Left lung (tissue), 10 donors: ENCODE data around the gene WFDC13. TPM values are rescaled to one million over a fixed set of nuclear protein-coding genes. Genes with fewer than 3 reads are reported as not detected.

Experiments used
- ATAC-seq: fragments of 200-7000 bp; cut with Tn5 transposase; one replicate; pipeline ENCODE4 v1.9.1; 2020; ENCODE audit warnings: moderate library complexity
- DNase-seq, 4 donors: peaks; one replicate each; pipeline ENCODE4 v3.0.0-alpha.2; 2013 to 2020
- H3K27ac ChIP-seq, 2 donors: fragments of 200-600 bp; sonication (generic) in 1 of 2; one replicate each; pipeline versions ENCODE4 v1.5.0 to v1.8.0; 2020 to 2021
- H3K27me3 ChIP-seq, 2 donors: fragments of 200-600 bp; sonication (generic) in 1 of 2; one replicate each; pipeline versions ENCODE4 v1.5.0 to v1.8.0; 2020 to 2021
- H3K36me3 ChIP-seq, 2 donors: fragments of 200-600 bp; sonication (generic) in 1 of 2; one replicate each; pipeline versions ENCODE4 v1.5.0 to v1.8.0; 2020 to 2021
- H3K4me1 ChIP-seq, 2 donors: fragments of 200-600 bp; one replicate each; pipeline ENCODE4 v1.8.0; 2021
- H3K4me3 ChIP-seq, 2 donors: fragments of 200-600 bp; sonication (generic) in 1 of 2; one replicate each; pipeline versions ENCODE4 v1.5.0 to v1.8.0; 2020 to 2021; ENCODE audit warnings: mild to moderate bottlenecking in 1 of 2
- H3K9me3 ChIP-seq, 2 donors: fragments of 200-600 bp; sonication (generic) in 1 of 2; one replicate each; pipeline versions ENCODE4 v1.5.0 to v1.8.0; 2020 to 2021
- intact Hi-C, 2 donors: fragments of 100-400 bp; cut with DNase I; formaldehyde crosslinking; loops; one replicate each; pipeline versions ENCODE4 v1.11.2 to v1.14.2; 2022
- microRNA-seq, 2 donors: library from miRNA; unstranded; fragments of <30 nt; microRNA quantifications; one replicate each; pipeline ENCODE4, GENCODE V29; 2019
- polyA plus RNA-seq, 6 donors: library from polyadenylated mRNA; unstranded; fragments of 120-200 nt; gene quantifications; one replicate each; pipeline ENCODE4 v1.2.1, GENCODE V29; 2013; ENCODE audit not compliant: insufficient read length in 6 of 6
- total RNA-seq, 2 donors: library from RNA; stranded (reverse); fragmentation: NEBNext Ultra II Directional; extraction: Animal tissue kit (Norgen Biotek cat#: 25700); gene quantifications; one replicate each; pipeline ENCODE4 v1.2.1, GENCODE V29; 2021
- TF ChIP-seq, protein P1 (sequence below), 2 donors: fragments of 200-600 bp; sonication (generic) in 1 of 2; IDR thresholded peaks; one replicate each; pipeline versions ENCODE4 v1.5.0 to v1.8.0; 2021; ENCODE audit warnings: antibody characterized with exemption in 2 of 2
- donor health status: DM: no; HTN: yes; CAD: no.
- donor health status: DM: no; HTN: no; CAD: no.

Gene WFDC13
- total and polyA plus RNA-seq, 8 donors = not detected

DNA sequence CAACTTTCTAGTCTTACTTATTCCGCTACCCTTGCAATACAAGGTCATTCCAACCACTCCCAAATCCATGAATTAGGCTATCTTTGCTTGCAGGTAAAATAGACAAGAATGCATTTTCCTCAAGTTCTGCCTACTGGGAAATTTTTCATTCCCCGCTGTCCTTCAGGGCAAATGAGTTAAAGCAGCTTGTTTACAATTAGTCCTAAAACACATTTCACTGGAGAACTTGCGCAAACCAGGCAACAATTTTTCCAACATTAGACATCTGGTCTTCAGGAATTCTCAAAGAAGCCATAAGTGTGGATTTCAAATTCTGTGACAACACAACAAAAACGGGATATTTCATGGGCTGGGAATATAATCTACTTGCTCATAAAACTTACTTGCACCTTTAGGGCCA lies 40.8 kb downstream of the WFDC13 start:
- ATAC-seq (no peak), DNase-seq (no peak)
- peaks cover 0 to 9% of the 10 kb centered on the region in 2 donors for H3K27me3 ChIP-seq
- H3K4me3 ChIP-seq = no peak overlapping the region
- no peaks in the 10 kb centered on the region for H3K9me3 ChIP-seq
- H3K27ac ChIP-seq = no peak overlapping the region
- intact Hi-C loops = no loop called here
- TF ChIP-seq, protein P1, sequence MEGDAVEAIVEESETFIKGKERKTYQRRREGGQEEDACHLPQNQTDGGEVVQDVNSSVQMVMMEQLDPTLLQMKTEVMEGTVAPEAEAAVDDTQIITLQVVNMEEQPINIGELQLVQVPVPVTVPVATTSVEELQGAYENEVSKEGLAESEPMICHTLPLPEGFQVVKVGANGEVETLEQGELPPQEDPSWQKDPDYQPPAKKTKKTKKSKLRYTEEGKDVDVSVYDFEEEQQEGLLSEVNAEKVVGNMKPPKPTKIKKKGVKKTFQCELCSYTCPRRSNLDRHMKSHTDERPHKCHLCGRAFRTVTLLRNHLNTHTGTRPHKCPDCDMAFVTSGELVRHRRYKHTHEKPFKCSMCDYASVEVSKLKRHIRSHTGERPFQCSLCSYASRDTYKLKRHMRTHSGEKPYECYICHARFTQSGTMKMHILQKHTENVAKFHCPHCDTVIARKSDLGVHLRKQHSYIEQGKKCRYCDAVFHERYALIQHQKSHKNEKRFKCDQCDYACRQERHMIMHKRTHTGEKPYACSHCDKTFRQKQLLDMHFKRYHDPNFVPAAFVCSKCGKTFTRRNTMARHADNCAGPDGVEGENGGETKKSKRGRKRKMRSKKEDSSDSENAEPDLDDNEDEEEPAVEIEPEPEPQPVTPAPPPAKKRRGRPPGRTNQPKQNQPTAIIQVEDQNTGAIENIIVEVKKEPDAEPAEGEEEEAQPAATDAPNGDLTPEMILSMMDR (IDR thresholded peaks at IDR 0.05) = no peak
- H3K36me3 ChIP-seq = no peaks in the 10 kb centered on the region
- H3K4me1 ChIP-seq = no peaks in the 10 kb centered on the region

DNA sequence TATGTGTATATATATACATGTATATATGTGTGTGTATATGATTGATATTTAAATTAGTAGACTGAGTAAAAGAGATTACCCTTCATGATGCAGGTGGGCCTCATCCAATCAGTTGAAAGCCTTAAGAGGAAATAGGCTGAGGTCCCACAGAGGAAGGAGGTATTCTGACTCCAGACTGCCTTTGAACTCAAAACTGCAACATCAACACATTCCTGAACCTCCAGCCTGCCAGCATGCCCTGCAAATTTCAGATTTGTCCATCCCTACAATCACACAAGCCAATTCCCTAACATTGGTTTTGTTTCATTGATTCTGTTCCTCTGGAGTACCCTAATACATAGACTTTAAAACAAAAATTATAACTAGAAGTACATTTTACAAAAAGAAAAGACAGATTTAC lies 43.2 kb downstream of the WFDC13 start:
- Histone ChIP-seq H3K27ac (no peak overlapping the region), H3K4me1 (no peaks in the 10 kb centered on the region), H3K4me3 (no peak overlapping the region), H3K27me3 (peaks cover 0 to 9% of the 10 kb centered on the region in 2 donors), H3K36me3 (no peaks in the 10 kb centered on the region), H3K9me3 (no peaks in the 10 kb centered on the region)
- intact Hi-C loops = no loop called here
- no peak for ATAC-seq
- TF ChIP-seq, protein P1 (IDR thresholded peaks at IDR 0.05) = no peak
- DNase-seq = no peak

DNA sequence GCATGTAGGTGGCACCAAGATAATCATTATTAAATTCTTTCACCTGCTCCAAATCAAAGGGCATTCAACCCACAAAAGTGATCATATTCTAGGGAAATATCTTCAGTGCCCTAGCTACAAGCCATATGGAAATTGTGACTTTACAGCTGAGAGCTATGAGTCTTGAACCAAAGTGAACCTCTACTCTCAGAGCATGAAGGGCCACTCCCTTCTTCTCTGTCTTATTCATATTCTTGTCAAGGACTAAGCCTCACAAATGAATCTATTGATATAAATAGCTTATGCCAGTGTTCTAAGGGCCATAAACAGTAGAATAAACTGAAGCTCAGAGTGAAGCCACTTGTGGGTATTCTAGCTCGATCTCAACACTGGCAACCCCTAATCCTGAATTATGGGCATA lies 49.9 kb downstream of the WFDC13 start:
- no peaks in the 10 kb centered on the region for H3K4me1 ChIP-seq
- no peak for ATAC-seq
- no peak for DNase-seq
- TF ChIP-seq, protein P1 (IDR thresholded peaks at IDR 0.05) = no peak
- no peak overlapping the region for H3K4me3 ChIP-seq
- H3K36me3 ChIP-seq = no peaks in the 10 kb centered on the region
- H3K27ac ChIP-seq = no peak overlapping the region
- H3K9me3 ChIP-seq = no peaks in the 10 kb centered on the region
- intact Hi-C loops = no loop called here
- H3K27me3 ChIP-seq = no peaks in the 10 kb centered on the region

DNA sequence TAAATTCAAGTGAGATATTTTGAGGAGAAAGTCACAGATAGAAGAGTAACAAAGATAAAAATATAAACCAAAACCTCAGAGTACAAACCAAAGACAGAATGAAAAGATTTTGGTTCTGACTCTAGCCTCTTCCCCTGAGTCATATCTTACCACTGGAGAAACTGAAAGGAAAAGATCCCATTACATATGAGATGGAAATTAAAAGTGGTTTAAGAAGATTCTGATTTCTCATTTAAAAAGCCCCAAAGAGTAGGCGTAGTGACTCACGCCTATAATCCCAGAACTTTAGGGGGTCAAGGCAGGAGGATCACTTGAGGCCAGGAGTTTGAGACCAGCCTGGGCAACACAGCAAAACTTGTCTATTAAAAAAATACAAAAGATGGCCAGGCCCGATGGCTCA lies 50.9 kb downstream of the WFDC13 start:
- ATAC-seq (no peak), DNase-seq (no peak)
- no peaks in the 10 kb centered on the region for H3K9me3 ChIP-seq
- no peaks in the 10 kb centered on the region for H3K4me1 ChIP-seq
- H3K27me3 ChIP-seq = no peaks in the 10 kb centered on the region
- H3K27ac ChIP-seq = no peak overlapping the region
- TF ChIP-seq, protein P1 (IDR thresholded peaks at IDR 0.05) = no peak
- H3K36me3 ChIP-seq = no peaks in the 10 kb centered on the region
- no peak overlapping the region for H3K4me3 ChIP-seq
- intact Hi-C loops = no loop called here

DNA sequence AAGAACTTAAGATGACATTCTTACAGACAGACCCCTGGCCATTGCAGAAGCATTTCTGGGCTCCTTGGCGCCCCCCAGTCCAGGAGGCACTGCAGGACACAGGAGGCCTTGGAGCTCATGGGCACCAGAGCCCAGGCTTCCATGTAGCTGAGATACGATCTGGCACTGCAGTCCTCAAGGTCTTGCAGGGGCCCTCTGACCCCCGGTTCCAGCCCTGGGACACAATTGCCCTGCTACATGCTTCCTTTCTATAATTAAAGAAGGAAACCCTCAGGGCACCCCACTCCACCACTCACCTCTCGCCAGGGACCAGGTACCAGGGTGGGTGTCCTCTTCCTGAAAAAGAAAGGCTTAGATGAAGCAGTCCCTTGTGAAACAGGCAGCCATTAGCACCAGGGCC lies 56.3 kb downstream of the WFDC13 start:
- Histone ChIP-seq H3K27me3 (no peaks in the 10 kb centered on the region), H3K9me3 (no peaks in the 10 kb centered on the region), H3K36me3 (no peaks in the 10 kb centered on the region), H3K4me1 (no peaks in the 10 kb centered on the region), H3K27ac (no peak overlapping the region), H3K4me3 (no peak overlapping the region)
- DNase-seq (no peak), ATAC-seq (no peak)
- intact Hi-C loops = no loop called here
- TF ChIP-seq, protein P1 (IDR thresholded peaks at IDR 0.05) = no peak

Small RNAs within 50 kb of the gene (microRNA-seq; reads per million reads assigned to microRNA genes)
- 8.2 to 8.9 reads per million in 2 donors for gene MIR3617

Other genes starting within 250 kb of the WFDC13 start
- gene WFDC2, start 232.3 kb upstream of the WFDC13 start, total RNA-seq = 100 to 1,000 TPM; 232 to 258 TPM
- gene WFDC2, start 232.3 kb upstream of the WFDC13 start, polyA plus RNA-seq = 10 to 100 TPM; 28.7 to 40.9 (median 33.6) TPM
- gene SPINT3, start 186.4 kb upstream of the WFDC13 start, total RNA-seq = not detected
- not detected for gene SPINT3, start 186.4 kb upstream of the WFDC13 start, polyA plus RNA-seq
- not detected for gene WFDC6, start 162.6 kb upstream of the WFDC13 start, total RNA-seq
- gene WFDC6, start 162.6 kb upstream of the WFDC13 start, polyA plus RNA-seq = not detected
- gene EPPIN, start 154.6 kb upstream of the WFDC13 start, total RNA-seq = not detected
- gene EPPIN, start 154.6 kb upstream of the WFDC13 start, polyA plus RNA-seq = under 1 TPM; 0.10 to 0.37 (median 0.20) TPM
- gene WFDC8, start 122.8 kb upstream of the WFDC13 start, total RNA-seq = not detected
- gene WFDC8, start 122.8 kb upstream of the WFDC13 start, polyA plus RNA-seq = under 1 TPM in 1 of 6 donors, not detected in 5; 0.28 TPM
- gene WFDC10A, start 72.3 kb upstream of the WFDC13 start, total RNA-seq = not detected
- gene WFDC10A, start 72.3 kb upstream of the WFDC13 start, polyA plus RNA-seq = not detected
- not detected for gene WFDC9, start 70.8 kb upstream of the WFDC13 start, total RNA-seq
- gene WFDC9, start 70.8 kb upstream of the WFDC13 start, polyA plus RNA-seq = not detected
- not detected for gene WFDC11, start 31.8 kb upstream of the WFDC13 start, total RNA-seq
- gene WFDC11, start 31.8 kb upstream of the WFDC13 start, polyA plus RNA-seq = not detected
- 1 to 10 TPM in 1 of 2 donors, under 1 TPM in 1; 0.44 to 1.2 TPM for gene WFDC10B, start 3.0 kb downstream of the WFDC13 start, total RNA-seq
- not detected for gene WFDC10B, start 3.0 kb downstream of the WFDC13 start, polyA plus RNA-seq
- not detected for gene SPINT4, start 20.3 kb downstream of the WFDC13 start, total RNA-seq
- gene SPINT4, start 20.3 kb downstream of the WFDC13 start, polyA plus RNA-seq = not detected
- gene WFDC3, start 89.8 kb downstream of the WFDC13 start, total RNA-seq = 1 to 10 TPM; 5.2 to 5.7 TPM
- gene WFDC3, start 89.8 kb downstream of the WFDC13 start, polyA plus RNA-seq = 1 to 10 TPM in 3 of 6 donors, under 1 TPM in 3; 0.26 to 1.8 (median 1.1) TPM
- 10 to 100 TPM; 22.6 to 38.5 TPM for gene DNTTIP1, start 89.9 kb downstream of the WFDC13 start, total RNA-seq
- 10 to 100 TPM; 25.7 to 30.9 (median 28.3) TPM for gene DNTTIP1, start 89.9 kb downstream of the WFDC13 start, polyA plus RNA-seq
- gene UBE2C, start 110.6 kb downstream of the WFDC13 start, total RNA-seq = 10 to 100 TPM in 1 of 2 donors, 1 to 10 TPM in 1; 5.9 to 17.1 TPM
- 10 to 100 TPM; 41.7 to 99.2 (median 59.9) TPM for gene UBE2C, start 110.6 kb downstream of the WFDC13 start, polyA plus RNA-seq
- under 1 TPM; 0.42 to 0.61 TPM for gene TNNC2, start 125.3 kb downstream of the WFDC13 start, total RNA-seq
- gene TNNC2, start 125.3 kb downstream of the WFDC13 start, polyA plus RNA-seq = 1 to 10 TPM in 1 of 6 donors, under 1 TPM in 5; 0.21 to 1.2 (median 0.41) TPM
- 10 to 100 TPM; 23.9 to 26.3 TPM for gene SNX21, start 131.8 kb downstream of the WFDC13 start, total RNA-seq
- 10 to 100 TPM; 14.5 to 22.4 (median 17.8) TPM for gene SNX21, start 131.8 kb downstream of the WFDC13 start, polyA plus RNA-seq
- 10 to 100 TPM; 23.8 to 28.7 TPM for gene ACOT8, start 155.4 kb downstream of the WFDC13 start, total RNA-seq
- gene ACOT8, start 155.4 kb downstream of the WFDC13 start, polyA plus RNA-seq = 10 to 100 TPM; 19.3 to 25.1 (median 21.4) TPM
- gene ZSWIM3, start 155.6 kb downstream of the WFDC13 start, total RNA-seq = 1 to 10 TPM; 3.5 to 4.5 TPM
- gene ZSWIM3, start 155.6 kb downstream of the WFDC13 start, polyA plus RNA-seq = 1 to 10 TPM; 4.9 to 6.7 (median 5.8) TPM
- gene ZSWIM1, start 179.2 kb downstream of the WFDC13 start, total RNA-seq = 10 to 100 TPM in 1 of 2 donors, 1 to 10 TPM in 1; 9.9 to 10.2 TPM
- 10 to 100 TPM; 13.5 to 14.8 (median 14.0) TPM for gene ZSWIM1, start 179.2 kb downstream of the WFDC13 start, polyA plus RNA-seq
- under 1 TPM; 0.70 to 0.89 TPM for gene SPATA25, start 185.6 kb downstream of the WFDC13 start, total RNA-seq
- gene SPATA25, start 185.6 kb downstream of the WFDC13 start, polyA plus RNA-seq = 1 to 10 TPM; 2.3 to 3.5 (median 3.2) TPM
- gene NEURL2, start 189.2 kb downstream of the WFDC13 start, total RNA-seq = 1 to 10 TPM; 4.0 to 4.3 TPM
- gene NEURL2, start 189.2 kb downstream of the WFDC13 start, polyA plus RNA-seq = 1 to 10 TPM; 3.4 to 5.6 (median 4.6) TPM
- 100 to 1,000 TPM; 234 to 268 TPM for gene CTSA, start 189.3 kb downstream of the WFDC13 start, total RNA-seq
- gene CTSA, start 189.3 kb downstream of the WFDC13 start, polyA plus RNA-seq = 10 to 100 TPM; 68.7 to 78.1 (median 71.0) TPM
- gene PLTP, start 210.1 kb downstream of the WFDC13 start, total RNA-seq = 100 to 1,000 TPM; 162 to 172 TPM
- 10 to 100 TPM; 42.6 to 68.6 (median 54.3) TPM for gene PLTP, start 210.1 kb downstream of the WFDC13 start, polyA plus RNA-seq
- gene PCIF1, start 232.6 kb downstream of the WFDC13 start, total RNA-seq = 10 to 100 TPM; 26.1 to 33.0 TPM
- gene PCIF1, start 232.6 kb downstream of the WFDC13 start, polyA plus RNA-seq = 10 to 100 TPM; 43.1 to 50.8 (median 45.4) TPM